HG03442 (cell line): Measurements from ENCODE around the gene FAM227A.

ENCODE experiments used
- ATAC-seq: cut with Tn5 transposase; IDR thresholded peaks from one replicate; pipeline ENCODE4 v1.9.1; 2021; ENCODE audit warnings: mild to moderate bottlenecking, moderate library complexity; ENCODE audit not compliant: unreplicated experiment

FAM227A gene

GRCh38 chr22:38656256-38657044, at the start of gene FAM227A, which contains the start of gene CBY1:
Gene FAM227A (minus strand): TSS chr22:38656392. CDS start chr22:38650168, 6,224 bp downstream.
Gene CBY1 (plus strand): TSS chr22:38656638. CDS start chr22:38668055, 11,417 bp downstream.
- peak; percentile 72 for ATAC-seq

GRCh38 chr22:38705235-38706100, 49.3 kb upstream of the FAM227A start, which contains the start of gene GTPBP1:
Gene GTPBP1 (plus strand): TSS chr22:38705944. CDS start chr22:38705956, 12 bp downstream.
- ATAC-seq, result peak; percentile 66

- no peak for ATAC-seq
Measured at GRCh38 chr22:38704654-38705234, 48.6 kb upstream of the FAM227A start.

- ATAC-seq, result peak; percentile 34
Measured at GRCh38 chr22:38700789-38701628, 44.8 kb upstream of the FAM227A start, which contains the start of gene JOSD1. Gene JOSD1 (minus strand): TSS chr22:38700943. CDS start chr22:38699987, 956 bp downstream.

- no peak for ATAC-seq
Measured at GRCh38 chr22:38700270-38700788, 44.1 kb upstream of the FAM227A start.

- ATAC-seq, result no peak
Measured at GRCh38 chr22:38699784-38700183, 43.6 kb upstream of the FAM227A start.

GRCh38 chr22:38699143-38699542, 43.0 kb upstream of the FAM227A start:
- no peak for ATAC-seq

GRCh38 chr22:38698407-38699094, 42.4 kb upstream of the FAM227A start:
- ATAC-seq, result no peak

GRCh38 chr22:38697425-38698089, 41.4 kb upstream of the FAM227A start:
- no peak for ATAC-seq

- no peak for ATAC-seq
Measured at GRCh38 chr22:38696606-38697424, 40.6 kb upstream of the FAM227A start.

- ATAC-seq, result no peak
Measured at GRCh38 chr22:38694940-38695339, 38.7 kb upstream of the FAM227A start.

GRCh38 chr22:38694049-38694448, 37.9 kb upstream of the FAM227A start:
- ATAC-seq, result no peak

GRCh38 chr22:38689651-38690050, 33.5 kb upstream of the FAM227A start:
- ATAC-seq, result no peak

GRCh38 chr22:38685761-38686160, 29.6 kb upstream of the FAM227A start:
- no peak for ATAC-seq

GRCh38 chr22:38684895-38685294, 28.7 kb upstream of the FAM227A start:
- ATAC-seq, result no peak

- peak; percentile 89 for ATAC-seq
Measured at GRCh38 chr22:38681582-38682335, 25.6 kb upstream of the FAM227A start, which contains the start of gene TOMM22. Gene TOMM22 (plus strand): TSS chr22:38681957. CDS start chr22:38681979, 22 bp downstream.

- ATAC-seq, result no peak
Measured at GRCh38 chr22:38675833-38676232, 19.6 kb upstream of the FAM227A start.
